ENCODE data around the gene MAP3K1.
"Not testable (repeated sequence)": the region's sequence is repeated elsewhere in the genome, so short reads cannot be mapped to it uniquely, and the experiment has no call there.

MAP3K1 gene

GRCh38 chr5:56816546-56817081 is 1.3 kb downstream of the MAP3K1 start:
- DNase-seq: peak; percentile 82

GRCh38 chr5:56817263-56818014 is 2.1 kb downstream of the MAP3K1 start:
- DNase-seq: no peak

- peak; percentile 67 for DNase-seq
These were observed 3.2 kb downstream of the MAP3K1 start for GRCh38 chr5:56818450-56819037.

- DNase-seq: peak; percentile 73
These were observed 3.9 kb downstream of the MAP3K1 start for GRCh38 chr5:56819060-56819881.

- not testable (repeated sequence) for DNase-seq
These were observed 6.5 kb downstream of the MAP3K1 start for GRCh38 chr5:56821868-56822267.

GRCh38 chr5:56822981-56823380 is 7.6 kb downstream of the MAP3K1 start:
- DNase-seq: no peak

GRCh38 chr5:56824019-56824418 is 8.7 kb downstream of the MAP3K1 start:
- no peak for DNase-seq

- DNase-seq: peak; percentile 23
These were observed 10.0 kb downstream of the MAP3K1 start for GRCh38 chr5:56825222-56825824.

- peak; percentile 58 for DNase-seq
These were observed 11.7 kb downstream of the MAP3K1 start for GRCh38 chr5:56827049-56827448.

GRCh38 chr5:56827924-56828323 is 12.6 kb downstream of the MAP3K1 start:
- peak; percentile 60 for DNase-seq

- no peak for DNase-seq
These were observed 14.0 kb downstream of the MAP3K1 start for GRCh38 chr5:56829137-56829908.

GRCh38 chr5:56831773-56832172 is 16.4 kb downstream of the MAP3K1 start:
- DNase-seq: no peak

- DNase-seq: no peak
These were observed 18.0 kb downstream of the MAP3K1 start for GRCh38 chr5:56833325-56833724.

GRCh38 chr5:56837381-56837780 is 22.0 kb downstream of the MAP3K1 start:
- DNase-seq: no peak

GRCh38 chr5:56837956-56838355 is 22.6 kb downstream of the MAP3K1 start:
- no peak for DNase-seq

GRCh38 chr5:56838409-56839039 is 23.2 kb downstream of the MAP3K1 start:
- DNase-seq: peak; percentile 83

GRCh38 chr5:56839062-56839461 is 23.7 kb downstream of the MAP3K1 start:
- no peak for DNase-seq

GRCh38 chr5:56840597-56840996 is 25.2 kb downstream of the MAP3K1 start:
- DNase-seq: no peak

- DNase-seq: peak; percentile 81
These were observed 29.9 kb downstream of the MAP3K1 start for GRCh38 chr5:56845277-56845676.

- DNase-seq: no peak
These were observed 30.6 kb downstream of the MAP3K1 start for GRCh38 chr5:56845904-56846480.

GRCh38 chr5:56848206-56848605 is 32.9 kb downstream of the MAP3K1 start:
- DNase-seq: peak; percentile 63
